HepG2 (cell line): ENCODE data around the gene TNIP1. TPM values are rescaled to one million over a fixed set of nuclear protein-coding genes. Genes with fewer than 3 reads are reported as not detected.

Experiments
- ATAC-seq: fragments of 200-7000 bp; cut with Tn5 transposase; 3 replicates; pipeline ENCODE4 v1.9.1; 2020; ENCODE audit warnings: mild to moderate bottlenecking, moderate library complexity
- BruUV-seq: library from RNA; stranded (reverse); fragments of 400-500 nt; replicated peaks from 2 replicates; lab custom pipeline; 2021; lab: Mats Ljungman, UMichigan
- CTCF ChIA-PET: fragments of 300-600 bp; formaldehyde crosslinking; extraction: SDS; loops from one replicate; lab custom pipeline; 2021; ENCODE audit warnings: low total read pairs, inconsistent platforms, low intra/inter-chr PET ratio; lab: Yijun Ruan, JAX
- POLR2A ChIA-PET: fragments of 350-600 bp; sonication (Branson Sonifier 250); formaldehyde crosslinking; loops from one replicate; lab custom pipeline; 2020; ENCODE audit warnings: antibody characterized with exemption, inconsistent platforms; lab: Yijun Ruan, JAX
- DNase-seq: peaks from one replicate; pipeline ENCODE4 v3.0.0-alpha.2; 2015; ENCODE audit warnings: low spot score
- FAIRE-seq: peaks from 3 replicates; lab custom pipeline; 2011; peaks lifted over from hg19 to GRCh38; lab: Jason Lieb, UNC
- H2AFZ ChIP-seq: one replicate; pipeline ENCODE4 v1.6.1; 2011; ENCODE audit warnings: low read length, inconsistent platforms
- H3K27ac ChIP-seq: fragments of 300-600 bp; 3 replicates; pipeline ENCODE4 v1.8.0; 2011; ENCODE audit warnings: mixed run types, mild to moderate bottlenecking, mixed read lengths, low read length, inconsistent platforms; ENCODE audit not compliant: insufficient read depth; ENCODE audit errors: extremely low read length
- H3K27me3 ChIP-seq, 2 experiments: fragments of 200-600 bp in 1 of 2; 2 replicates in 1 of 2; 3 replicates in 1 of 2; pipeline versions ENCODE4 v1.6.0 to v1.8.0; 2011; ENCODE audit warnings: low read length in 2 of 2, mild to moderate bottlenecking in 2 of 2, moderate library complexity in 2 of 2, inconsistent platforms in 1 of 2; ENCODE audit not compliant: insufficient read depth in 2 of 2, control insufficient read depth in 1 of 2
- H3K36me3 ChIP-seq, 2 experiments: fragments of 200-600 bp in 1 of 2; replicated peaks in 1 of 2; 2 replicates in 1 of 2; 3 replicates in 1 of 2; pipeline versions ENCODE4 v1.5.1 to v1.8.0; 2011; ENCODE audit warnings: low read length in 2 of 2, inconsistent platforms in 1 of 2; ENCODE audit not compliant: insufficient read depth in 2 of 2, control insufficient read depth in 1 of 2
- H3K4me1 ChIP-seq: 2 replicates; pipeline ENCODE4 v1.5.1; 2012; ENCODE audit warnings: low read length, inconsistent platforms; ENCODE audit not compliant: insufficient read depth
- H3K4me2 ChIP-seq: 2 replicates; pipeline ENCODE4 v1.6.0; 2011; ENCODE audit warnings: low read depth, low read length, inconsistent platforms
- H3K4me3 ChIP-seq, 3 experiments: fragments of 200-600 bp in 1 of 3; sonication (generic), shearing (Covaris generic) in 1 of 3; replicated peaks in 1 of 3; 2 replicates each; pipeline ENCODE4 v1.5.1; 2011 to 2016; ENCODE audit warnings: low read length in 3 of 3, inconsistent platforms in 2 of 3, low read depth in 2 of 3, mild to moderate bottlenecking in 2 of 3, control low read depth in 1 of 3, mixed read lengths in 1 of 3; ENCODE audit not compliant: insufficient read depth in 1 of 3
- H3K79me2 ChIP-seq: one replicate; pipeline ENCODE4 v1.6.1; 2011; ENCODE audit warnings: low read length, inconsistent platforms; ENCODE audit not compliant: insufficient read depth
- H3K9ac ChIP-seq: 2 replicates; pipeline ENCODE4 v1.6.0; 2011; ENCODE audit warnings: mild to moderate bottlenecking, low read depth, low read length, inconsistent platforms; ENCODE audit not compliant: insufficient read depth
- H3K9me3 ChIP-seq: 2 replicates; pipeline ENCODE4 v1.5.1; 2012; ENCODE audit warnings: mild to moderate bottlenecking, low read length
- H4K20me1 ChIP-seq: 2 replicates; pipeline ENCODE4 v1.6.0; 2011; ENCODE audit warnings: inconsistent platforms, mild to moderate bottlenecking, low read length, moderate library complexity; ENCODE audit not compliant: insufficient read depth
- BHLHE40 ChIP-seq: IDR thresholded peaks from 2 replicates; pipeline ENCODE4 v1.6.1; 2011; ENCODE audit warnings: low read length, improper control_type of control experiment
- IRX3 ChIP-seq: sonication (generic); formaldehyde crosslinking; IDR thresholded peaks from 2 replicates; pipeline ENCODE4 v1.8.1; 2023; ENCODE audit warnings: mild to moderate bottlenecking, low read depth, missing genetic modification reagents, borderline replicate concordance
- JUN ChIP-seq: sonication (generic); formaldehyde crosslinking; IDR thresholded peaks from 2 replicates; pipeline ENCODE4 v1.4.0; 2020; ENCODE audit warnings: mild to moderate bottlenecking, missing genetic modification reagents
- JUND ChIP-seq: sonication (generic); formaldehyde crosslinking; IDR thresholded peaks from 2 replicates; pipeline ENCODE4 v1.8.0; 2022; ENCODE audit warnings: mild to moderate bottlenecking, missing genetic modification reagents
- PHF21A ChIP-seq: sonication (generic); formaldehyde crosslinking; IDR thresholded peaks from 2 replicates; pipeline ENCODE4 v1.5.0; 2020; ENCODE audit warnings: mild to moderate bottlenecking, missing genetic modification reagents
- PLRG1 ChIP-seq: fragments of 450-650 bp; conservative IDR thresholded peaks from 2 replicates; pipeline ENCODE4 v1.6.1; 2016
- POLR2G ChIP-seq: fragments of 200-400 bp; formaldehyde crosslinking; IDR thresholded peaks from 2 replicates; pipeline ENCODE4 v1.6.1; 2018; ENCODE audit warnings: mild to moderate bottlenecking, low read depth, low read length, moderate library complexity
- RCOR2 ChIP-seq: IDR thresholded peaks from 2 replicates; pipeline ENCODE4 v1.6.1; 2016; ENCODE audit warnings: missing biosample characterization, missing genetic modification reagents
- ZNF501 ChIP-seq: sonication (generic); formaldehyde crosslinking; IDR thresholded peaks from 2 replicates; pipeline ENCODE4 v1.5.1; 2020; ENCODE audit warnings: mild to moderate bottlenecking, moderate library complexity, missing genetic modification reagents
- ZNF556 ChIP-seq: sonication (generic); formaldehyde crosslinking; IDR thresholded peaks from 2 replicates; pipeline ENCODE4 v1.4.0; 2020; ENCODE audit warnings: mild to moderate bottlenecking, missing genetic modification reagents, borderline replicate concordance
- ZNF563 ChIP-seq: sonication (generic); formaldehyde crosslinking; IDR thresholded peaks from 2 replicates; pipeline ENCODE4 v1.8.0; 2022; ENCODE audit warnings: mild to moderate bottlenecking, moderate library complexity, missing genetic modification reagents
- ZNF570 ChIP-seq: sonication (generic); formaldehyde crosslinking; IDR thresholded peaks from 2 replicates; pipeline ENCODE4 v1.4.0; 2020; ENCODE audit warnings: mild to moderate bottlenecking, missing genetic modification reagents, borderline replicate concordance
- WGBS: methylation state at CpG from one replicate; pipeline ENCODE4 v1.1.6; 2017; ENCODE audit warnings: low lambda C conversion rate; 5-methylcytosine and 5-hydroxymethylcytosine counted together
- in situ Hi-C: cut with HindIII; loops from 2 replicates; pipeline ENCODE4 v1.10.0; 2017; ENCODE audit warnings: low pct_unique_long_range_greater_than_20kb; ENCODE audit not compliant: extremely low pct_ligation_motif_present
- intact Hi-C: fragments of 100-400 bp; cut with micrococcal nuclease; formaldehyde crosslinking; loops from one replicate; pipeline ENCODE4 v1.10.0; 2022; ENCODE audit not compliant: unreplicated experiment
- polyA plus RNA-seq, 8 experiments: library from polyadenylated mRNA; depleted of rRNA in 3 of 8; stranded (reverse) in 7 of 8; unstranded in 1 of 8; fragments of >200 nt; fragmentation: Illumina TruSeq in 4 of 8; extraction: Trizol in 4 of 8; gene quantifications; 2 replicates each; pipeline versions ENCODE4 v1.2.1 to v1.2.3, GENCODE V29; 2011 to 2016; ENCODE audit warnings: low read depth in 4 of 8, missing spikeins in 1 of 8, mixed read lengths in 1 of 8; ENCODE audit not compliant: insufficient read depth in 1 of 8
- total RNA-seq, 5 experiments: library from RNA; depleted of rRNA; stranded (reverse); fragments of >200 nt; fragmentation: Illumina TruSeq; extraction: Trizol; gene quantifications; 2 replicates each; pipeline ENCODE4 v1.2.3, GENCODE V29; 2016; ENCODE audit warnings: low read depth in 1 of 5
- TF ChIP-seq, protein P1 (sequence below), 2 experiments: fragments of 450-650 bp in 1 of 2; sonication (generic) in 1 of 2; formaldehyde crosslinking in 1 of 2; IDR thresholded peaks; 2 replicates each; pipeline versions ENCODE4 v1.6.1 to v1.8.0; 2016 to 2022; ENCODE audit warnings: antibody characterized with exemption in 1 of 2, mild to moderate bottlenecking in 1 of 2, missing genetic modification reagents in 1 of 2

The TNIP1 gene
- total and polyA plus RNA-seq, 2 of the 13 experiments (the other 11 are each of a cell fraction or from before 2014, with no cell fraction given) = 26.2 to 45.9 TPM

DNA sequence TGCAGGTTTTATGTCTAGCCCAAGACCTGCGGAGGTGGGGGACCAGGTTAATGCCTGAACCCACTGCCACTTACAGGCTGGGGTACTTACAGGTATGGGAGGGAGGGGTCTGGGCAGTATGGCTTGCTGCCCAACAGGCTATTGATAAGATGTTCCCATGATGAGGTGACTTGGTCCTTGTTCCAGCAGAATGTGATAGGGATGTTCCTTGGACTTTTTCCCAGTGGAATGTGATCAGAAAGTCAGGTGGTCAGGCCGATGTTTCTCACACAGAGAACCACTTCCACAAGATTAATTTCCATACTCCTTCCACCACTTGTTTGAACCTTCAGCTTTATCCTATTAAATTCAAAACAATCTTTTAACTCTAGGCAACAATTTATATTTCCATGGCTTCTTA is 87.4 kb downstream of the TNIP1 start (continued):
- TF ChIP-seq, protein P1, sequence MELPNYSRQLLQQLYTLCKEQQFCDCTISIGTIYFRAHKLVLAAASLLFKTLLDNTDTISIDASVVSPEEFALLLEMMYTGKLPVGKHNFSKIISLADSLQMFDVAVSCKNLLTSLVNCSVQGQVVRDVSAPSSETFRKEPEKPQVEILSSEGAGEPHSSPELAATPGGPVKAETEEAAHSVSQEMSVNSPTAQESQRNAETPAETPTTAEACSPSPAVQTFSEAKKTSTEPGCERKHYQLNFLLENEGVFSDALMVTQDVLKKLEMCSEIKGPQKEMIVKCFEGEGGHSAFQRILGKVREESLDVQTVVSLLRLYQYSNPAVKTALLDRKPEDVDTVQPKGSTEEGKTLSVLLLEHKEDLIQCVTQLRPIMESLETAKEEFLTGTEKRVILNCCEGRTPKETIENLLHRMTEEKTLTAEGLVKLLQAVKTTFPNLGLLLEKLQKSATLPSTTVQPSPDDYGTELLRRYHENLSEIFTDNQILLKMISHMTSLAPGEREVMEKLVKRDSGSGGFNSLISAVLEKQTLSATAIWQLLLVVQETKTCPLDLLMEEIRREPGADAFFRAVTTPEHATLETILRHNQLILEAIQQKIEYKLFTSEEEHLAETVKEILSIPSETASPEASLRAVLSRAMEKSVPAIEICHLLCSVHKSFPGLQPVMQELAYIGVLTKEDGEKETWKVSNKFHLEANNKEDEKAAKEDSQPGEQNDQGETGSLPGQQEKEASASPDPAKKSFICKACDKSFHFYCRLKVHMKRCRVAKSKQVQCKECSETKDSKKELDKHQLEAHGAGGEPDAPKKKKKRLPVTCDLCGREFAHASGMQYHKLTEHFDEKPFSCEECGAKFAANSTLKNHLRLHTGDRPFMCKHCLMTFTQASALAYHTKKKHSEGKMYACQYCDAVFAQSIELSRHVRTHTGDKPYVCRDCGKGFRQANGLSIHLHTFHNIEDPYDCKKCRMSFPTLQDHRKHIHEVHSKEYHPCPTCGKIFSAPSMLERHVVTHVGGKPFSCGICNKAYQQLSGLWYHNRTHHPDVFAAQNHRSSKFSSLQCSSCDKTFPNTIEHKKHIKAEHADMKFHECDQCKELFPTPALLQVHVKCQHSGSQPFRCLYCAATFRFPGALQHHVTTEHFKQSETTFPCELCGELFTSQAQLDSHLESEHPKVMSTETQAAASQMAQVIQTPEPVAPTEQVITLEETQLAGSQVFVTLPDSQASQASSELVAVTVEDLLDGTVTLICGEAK (IDR thresholded peaks at IDR 0.05) = no peak
- TF ChIP-seq, protein P1 (CRISPR knock-in tag; IDR thresholded peaks at IDR 0.05) = no peak
- no peak for TF ChIP-seq ZNF556

DNA sequence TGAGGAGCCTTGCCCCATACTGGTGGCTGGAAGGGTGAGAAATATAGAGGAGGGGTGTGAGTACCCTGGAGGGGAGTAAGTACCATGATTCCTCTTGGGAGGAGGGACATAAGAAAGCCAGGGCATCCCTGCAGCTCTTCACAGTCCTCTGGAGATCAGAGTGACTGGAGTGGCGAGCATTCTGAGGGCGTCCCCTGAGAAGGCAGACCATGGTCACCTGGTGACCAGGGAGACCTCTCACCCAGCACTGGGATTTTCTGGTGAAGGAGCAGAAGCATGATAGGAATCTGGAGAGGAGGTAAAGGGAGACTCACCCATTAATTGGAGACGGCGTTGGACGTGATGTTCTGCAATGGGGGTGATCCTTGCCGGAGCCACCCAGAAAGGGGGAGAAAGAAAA is 88.1 kb downstream of the TNIP1 start:
- Histone ChIP-seq H3K79me2 (no peaks in the 10 kb centered on the region), H4K20me1 (no peaks in the 10 kb centered on the region), H2AFZ (no peak overlapping the region), H3K27me3 (peaks cover 0 to 3% of the 10 kb centered on the region in 2 experiments; a peak in 3 of 5 replicates), H3K27ac (no peak overlapping the region), H3K4me1 (peaks cover 30% of the 10 kb centered on the region), H3K4me2 (no peak overlapping the region), H3K9me3 (no peaks in the 10 kb centered on the region), H3K9ac (no peak overlapping the region), H3K4me3 (no peak overlapping the region), H3K36me3 (no peaks in the 10 kb centered on the region)
- ATAC-seq (no peak), FAIRE-seq (no peak), DNase-seq (no peak)
- in situ Hi-C loops (no loop called here), intact Hi-C loops (no loop called here)
- POLR2A ChIA-PET = no interaction called here
- 76% methylated on average over 6 of the region's 6 CpGs for WGBS
- CTCF ChIA-PET = no interaction called here
- no TSS peak for BruUV-seq
- TF ChIP-seq PHF21A (CRISPR knock-in tag) = no peak
- TF ChIP-seq JUND (CRISPR knock-in tag) = no peak
- TF ChIP-seq POLR2G = no peak
- TF ChIP-seq RCOR2 (CRISPR knock-in tag) = no peak
- no peak for TF ChIP-seq PLRG1
- no peak for TF ChIP-seq BHLHE40
- no peak for TF ChIP-seq ZNF570 (CRISPR knock-in tag)
- TF ChIP-seq ZNF563 (CRISPR knock-in tag) = no peak
- TF ChIP-seq ZNF501 = no peak
- TF ChIP-seq IRX3 (CRISPR knock-in tag) = no peak
- no peak for TF ChIP-seq JUN (CRISPR knock-in tag)
